Measurements from ENCODE around the gene SMPD2.

DNA sequence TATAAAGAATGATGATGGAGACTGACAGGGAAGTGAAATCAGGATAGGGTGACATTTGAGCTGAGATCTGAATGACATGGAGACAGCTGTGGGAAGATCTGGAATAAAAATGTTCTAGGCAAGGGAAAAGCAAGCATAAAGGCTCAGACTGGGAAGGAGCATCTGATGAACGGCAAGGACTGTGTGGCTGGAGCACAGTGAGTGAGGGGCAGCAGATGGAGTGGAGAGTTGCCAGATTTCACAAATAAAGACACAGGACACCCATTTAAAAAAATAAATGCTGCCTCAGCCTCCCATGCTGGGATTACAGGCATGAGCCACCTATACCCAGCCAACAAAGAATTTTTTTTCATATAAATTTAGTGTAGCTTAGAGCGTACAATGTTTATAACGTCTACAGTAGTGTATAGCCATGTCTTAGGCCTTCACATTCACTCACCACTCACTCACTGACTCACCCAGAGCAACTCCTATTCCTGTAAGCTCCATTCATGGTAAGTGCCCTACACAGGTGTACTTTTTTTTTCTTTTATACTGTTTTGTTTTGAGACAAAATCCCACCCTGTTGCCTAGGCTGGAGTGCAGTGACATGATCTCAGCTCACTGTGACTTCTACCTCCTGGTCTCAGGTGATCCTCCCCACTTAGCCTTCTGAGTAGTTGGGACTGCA is 44.9 kb downstream of the SMPD2 start:
- TF ChIP-seq, protein P1, sequence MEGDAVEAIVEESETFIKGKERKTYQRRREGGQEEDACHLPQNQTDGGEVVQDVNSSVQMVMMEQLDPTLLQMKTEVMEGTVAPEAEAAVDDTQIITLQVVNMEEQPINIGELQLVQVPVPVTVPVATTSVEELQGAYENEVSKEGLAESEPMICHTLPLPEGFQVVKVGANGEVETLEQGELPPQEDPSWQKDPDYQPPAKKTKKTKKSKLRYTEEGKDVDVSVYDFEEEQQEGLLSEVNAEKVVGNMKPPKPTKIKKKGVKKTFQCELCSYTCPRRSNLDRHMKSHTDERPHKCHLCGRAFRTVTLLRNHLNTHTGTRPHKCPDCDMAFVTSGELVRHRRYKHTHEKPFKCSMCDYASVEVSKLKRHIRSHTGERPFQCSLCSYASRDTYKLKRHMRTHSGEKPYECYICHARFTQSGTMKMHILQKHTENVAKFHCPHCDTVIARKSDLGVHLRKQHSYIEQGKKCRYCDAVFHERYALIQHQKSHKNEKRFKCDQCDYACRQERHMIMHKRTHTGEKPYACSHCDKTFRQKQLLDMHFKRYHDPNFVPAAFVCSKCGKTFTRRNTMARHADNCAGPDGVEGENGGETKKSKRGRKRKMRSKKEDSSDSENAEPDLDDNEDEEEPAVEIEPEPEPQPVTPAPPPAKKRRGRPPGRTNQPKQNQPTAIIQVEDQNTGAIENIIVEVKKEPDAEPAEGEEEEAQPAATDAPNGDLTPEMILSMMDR (IDR thresholded peaks at IDR 0.05), result no peak
- no peak for TF ChIP-seq POLR2AphosphoS5 (IDR thresholded peaks at IDR 0.05)
- no peak for TF ChIP-seq POLR2A (IDR thresholded peaks at IDR 0.05)
- no peak for TF ChIP-seq EP300 (IDR thresholded peaks at IDR 0.05)

Data from upper lobe of left lung (tissue), 4 donors.